Activated T-helper 1 cell treated with anti-CD3 and anti-CD28 coated beads, Interleukin-2, amount 50 U/mL, for 16 hours (primary cell): ENCODE results near the gene ZFAND6.
"Not testable (repeated sequence)": the region's sequence is repeated elsewhere in the genome, so short reads cannot be mapped to it uniquely, and the experiment has no call there.

Experiments used
- DNase-seq, 2 donors: peaks; one replicate each; pipeline ENCODE4 v3.0.0-alpha.2; 2020; ENCODE audit warnings: low read depth in 1 of 2, low spot score in 1 of 2

The ZFAND6 gene

DNA sequence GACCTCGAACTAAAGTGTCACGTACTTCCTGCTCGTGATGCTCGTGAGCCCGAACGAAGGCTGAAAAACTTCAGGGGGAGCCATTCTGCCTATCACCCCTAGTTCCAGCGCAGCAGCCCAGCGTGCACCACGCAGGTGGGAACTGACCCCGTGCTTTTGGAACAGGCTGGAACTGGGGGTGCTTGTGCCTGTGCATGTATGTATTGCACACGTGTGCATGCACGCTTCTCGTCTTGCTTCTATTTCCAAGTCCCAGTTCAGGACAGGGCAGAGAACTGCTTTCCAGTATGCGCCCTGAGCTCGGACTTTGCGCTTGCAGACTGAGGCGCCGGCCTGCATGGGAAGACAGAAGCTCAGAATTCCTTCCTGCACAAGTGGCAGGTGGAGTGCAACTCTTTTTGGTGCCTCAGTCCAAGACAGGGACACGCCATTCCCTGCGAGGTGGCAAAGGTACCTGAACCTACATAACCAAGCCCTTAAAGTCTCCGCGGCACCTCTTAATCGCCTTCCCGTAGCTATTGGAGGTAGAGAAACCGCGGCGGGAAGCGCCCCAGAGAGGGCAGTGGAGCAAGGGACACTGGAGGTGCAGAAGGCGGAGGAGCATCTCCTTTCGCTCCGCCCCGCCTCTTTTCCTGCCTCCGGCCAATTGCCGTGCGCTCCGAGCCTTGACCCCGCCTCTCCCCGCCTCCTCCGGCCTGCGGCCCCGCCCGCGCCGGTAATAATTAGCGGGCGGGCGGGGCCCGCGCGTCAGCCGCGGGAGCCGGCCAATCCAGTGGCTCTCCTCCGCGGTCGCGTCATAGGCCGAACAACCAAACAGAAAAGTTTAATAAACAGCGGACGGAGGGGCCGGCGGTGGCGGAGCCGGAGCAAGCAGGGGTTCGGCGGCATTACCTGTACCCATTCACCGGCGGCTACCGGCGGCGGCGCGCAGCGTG is at the start of gene ZFAND6:
ZFAND6 (plus strand) TSS at position 826 of the 935 bp plus-strand sequence. CDS start 60,669 bp downstream, outside the sequence.
- peak; percentile 88 to 91 for DNase-seq

DNA sequence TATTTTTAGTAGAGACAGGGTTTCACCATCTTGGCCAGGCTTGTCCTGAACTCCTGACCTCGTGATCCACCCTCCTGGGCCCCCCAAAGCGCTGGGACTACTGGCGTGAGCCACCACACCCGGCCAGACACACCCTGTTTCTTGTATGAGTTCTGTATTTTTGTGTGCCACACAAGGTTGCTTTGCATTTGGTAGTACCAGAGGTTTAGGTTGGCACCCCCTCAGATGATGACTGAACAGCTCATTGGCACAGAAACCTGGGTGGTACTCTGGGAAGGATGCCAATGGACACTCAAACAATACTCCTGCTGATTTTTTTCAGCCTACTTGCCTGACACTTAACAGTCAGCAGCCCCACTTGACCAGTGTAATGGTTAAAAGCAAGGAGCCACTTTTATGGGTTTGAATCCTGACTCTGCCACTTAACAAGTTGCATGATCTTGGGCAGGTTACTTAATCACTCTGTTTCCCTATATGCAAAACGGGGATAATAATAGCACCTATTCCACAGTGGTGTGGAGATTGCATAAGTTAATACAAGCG is 49.3 kb upstream of the ZFAND6 start:
- DNase-seq: no peak

DNA sequence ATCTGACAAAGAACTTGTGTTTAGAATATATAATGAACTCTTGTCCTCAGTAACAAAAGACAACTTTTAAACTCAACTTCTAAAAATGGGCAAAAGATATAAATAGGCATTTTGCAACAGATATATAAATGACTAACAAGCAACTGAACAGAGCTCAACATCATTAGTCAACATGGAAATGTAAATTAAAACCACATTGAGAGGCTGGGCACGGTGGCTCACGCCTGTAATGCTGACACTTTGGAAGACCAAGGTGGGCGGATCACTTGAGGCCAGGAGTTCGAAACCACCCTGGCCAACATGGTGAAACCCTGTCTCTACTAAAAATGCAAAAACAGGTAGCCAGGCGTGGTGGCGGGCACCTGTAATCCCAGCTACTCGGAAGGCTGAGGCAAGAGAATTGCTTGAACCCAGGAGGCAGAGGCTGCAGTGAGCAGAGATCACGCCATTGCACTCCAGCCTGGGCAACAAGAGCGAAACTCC is 48.4 kb upstream of the ZFAND6 start:
- not testable (repeated sequence) for DNase-seq

DNA sequence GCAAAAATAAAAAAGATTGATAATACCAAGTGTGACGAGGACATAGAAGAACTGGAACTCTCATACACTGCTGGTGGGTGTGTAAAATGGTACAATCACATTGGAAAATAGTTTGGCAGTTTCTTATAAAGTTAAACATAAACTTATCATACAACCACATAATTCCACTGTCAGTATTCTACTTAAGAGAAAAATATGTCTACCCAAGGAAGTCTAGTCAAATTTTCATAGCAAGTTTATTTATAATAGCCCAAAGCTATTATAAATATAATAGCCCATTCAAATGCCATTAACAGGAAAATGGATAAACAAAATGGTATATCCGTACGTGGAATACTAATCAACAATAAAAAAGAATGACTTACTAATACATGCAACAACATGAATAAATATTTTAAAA is 47.9 kb upstream of the ZFAND6 start:
- DNase-seq: no peak

DNA sequence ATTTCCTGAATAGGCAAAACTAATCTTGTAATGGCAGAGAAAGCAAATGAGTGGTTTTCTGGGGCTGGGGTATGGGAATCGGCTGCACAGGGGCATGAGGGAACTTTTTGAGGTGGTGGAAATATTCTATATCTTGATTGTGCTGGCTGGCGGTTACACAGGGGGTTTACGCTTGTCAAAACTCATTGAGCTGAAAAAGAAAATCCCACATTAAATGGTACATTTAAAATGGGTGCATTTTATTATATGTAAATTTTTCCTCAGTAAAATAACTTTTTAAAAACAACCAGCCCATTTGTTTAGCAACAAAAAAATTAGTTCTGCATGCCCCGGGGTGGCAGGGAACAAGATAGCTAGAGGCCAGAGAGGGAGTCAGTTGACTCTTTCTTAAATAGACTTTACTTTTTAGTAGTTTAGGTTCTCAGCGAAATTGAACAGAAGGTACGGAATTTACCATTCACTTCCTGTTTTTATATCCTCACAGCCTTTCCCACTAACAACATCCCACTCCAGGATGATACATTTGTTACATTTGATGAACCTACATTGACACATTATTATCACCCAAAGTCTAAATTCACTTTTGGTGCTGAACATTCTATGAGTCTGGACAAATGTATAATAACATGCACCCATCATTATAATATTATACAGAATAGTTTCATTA is 47.3 kb upstream of the ZFAND6 start:
- DNase-seq: no peak

DNA sequence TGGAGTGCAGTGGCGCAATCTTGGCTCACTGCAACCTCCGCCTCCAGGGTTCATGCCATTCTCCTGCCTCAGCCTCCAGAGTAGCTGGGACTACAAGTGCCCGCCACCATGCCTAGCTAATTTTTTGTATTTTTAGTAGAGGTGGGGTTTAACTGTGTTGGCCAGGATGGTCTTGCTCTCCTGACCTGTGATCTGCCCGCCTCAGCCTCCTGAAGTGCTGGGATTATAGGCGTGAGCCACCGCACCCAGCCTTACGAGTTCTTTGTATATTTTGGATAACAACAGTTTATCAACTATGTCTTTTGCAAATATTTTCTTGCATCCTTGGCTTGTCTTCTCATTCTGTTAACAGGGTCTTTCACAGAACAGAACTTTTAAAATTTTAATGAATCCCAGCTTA is 45.3 kb upstream of the ZFAND6 start:
- DNase-seq: not testable (repeated sequence)

DNA sequence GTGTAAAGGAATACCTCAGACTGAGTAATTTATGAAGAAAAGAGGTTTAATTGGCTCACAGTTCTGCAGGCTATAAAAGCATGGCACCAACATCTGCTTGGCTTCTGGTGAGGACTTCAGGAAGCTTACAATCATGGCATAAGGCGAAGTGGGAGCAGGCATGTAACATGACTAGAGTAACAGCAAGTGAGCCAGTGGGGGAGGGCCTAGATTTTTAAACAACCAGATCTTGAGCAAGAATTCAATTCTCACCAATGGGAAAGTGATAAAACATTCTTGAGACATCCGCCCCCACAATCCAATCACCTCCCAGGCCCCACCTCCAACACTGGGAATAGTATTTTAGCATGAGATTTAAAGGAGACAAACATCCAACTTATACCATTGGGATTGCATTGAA is 44.3 kb upstream of the ZFAND6 start:
- no peak for DNase-seq

DNA sequence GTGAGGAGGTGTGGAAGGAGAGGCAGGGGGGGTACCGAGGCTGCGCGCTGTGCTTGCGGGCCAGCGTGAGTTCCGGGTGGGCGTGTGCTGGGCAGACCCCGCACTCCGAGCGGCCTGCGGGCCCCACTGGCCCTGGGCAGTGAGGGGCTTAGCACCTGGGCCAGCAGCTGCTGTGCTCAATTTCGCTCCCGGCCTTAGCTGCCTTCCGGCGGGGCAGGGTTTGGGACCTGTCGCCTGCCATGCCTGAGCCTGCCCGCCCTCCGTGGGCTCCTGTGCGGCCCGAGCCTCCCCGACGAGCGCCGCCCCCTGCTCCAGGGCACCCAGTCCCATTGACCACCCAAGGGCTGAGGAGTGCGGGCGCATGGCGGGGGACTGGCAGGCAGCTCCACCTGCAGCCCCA is 43.0 kb upstream of the ZFAND6 start:
- not testable (repeated sequence) for DNase-seq

DNA sequence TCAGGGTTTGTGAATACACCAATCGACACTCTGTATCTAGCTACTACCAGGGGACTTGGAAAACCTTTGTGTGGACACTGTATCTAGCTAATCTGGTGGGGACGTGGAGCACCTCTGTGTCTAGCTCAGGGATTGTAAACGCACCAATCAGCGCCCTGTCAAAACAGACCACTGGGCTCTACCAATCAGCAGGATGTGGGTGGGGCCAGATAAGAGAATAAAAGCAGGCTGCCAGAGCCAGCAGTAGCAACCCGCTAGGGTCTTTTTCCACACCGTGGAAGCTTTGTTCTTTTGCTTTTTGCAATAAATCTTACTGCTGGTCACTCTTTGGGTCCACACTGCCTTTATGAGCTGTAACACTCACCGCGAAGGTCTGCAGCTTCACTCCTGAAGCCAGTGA is 42.3 kb upstream of the ZFAND6 start:
- DNase-seq: not testable (repeated sequence)

DNA sequence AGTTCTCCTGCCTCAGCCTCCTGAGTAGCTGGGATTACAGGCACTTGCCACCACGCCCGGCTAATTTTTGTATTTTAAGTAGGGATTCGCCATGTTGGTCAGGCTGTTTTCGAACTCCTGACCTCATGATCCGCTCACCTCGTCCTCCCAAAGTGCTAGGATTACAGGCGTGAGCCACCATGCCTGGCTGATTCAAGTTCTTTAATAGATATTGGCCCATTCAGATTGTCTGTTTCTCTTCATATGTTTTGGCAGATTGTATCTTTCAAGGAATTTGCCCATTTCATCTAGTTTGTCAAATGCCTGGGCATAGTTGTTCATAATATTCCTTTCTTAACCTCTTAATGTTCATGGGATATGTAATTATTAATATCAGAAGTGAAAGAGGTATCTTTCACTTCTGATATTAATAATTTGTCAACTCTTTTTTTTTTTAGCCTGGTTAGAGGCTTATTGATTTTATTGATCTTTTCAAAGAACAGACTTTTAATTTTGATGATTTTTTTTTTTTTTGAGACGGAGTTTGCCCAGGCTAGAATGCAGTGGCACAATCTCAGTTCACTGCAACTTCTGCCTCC is 40.2 kb upstream of the ZFAND6 start:
- DNase-seq: no peak

DNA sequence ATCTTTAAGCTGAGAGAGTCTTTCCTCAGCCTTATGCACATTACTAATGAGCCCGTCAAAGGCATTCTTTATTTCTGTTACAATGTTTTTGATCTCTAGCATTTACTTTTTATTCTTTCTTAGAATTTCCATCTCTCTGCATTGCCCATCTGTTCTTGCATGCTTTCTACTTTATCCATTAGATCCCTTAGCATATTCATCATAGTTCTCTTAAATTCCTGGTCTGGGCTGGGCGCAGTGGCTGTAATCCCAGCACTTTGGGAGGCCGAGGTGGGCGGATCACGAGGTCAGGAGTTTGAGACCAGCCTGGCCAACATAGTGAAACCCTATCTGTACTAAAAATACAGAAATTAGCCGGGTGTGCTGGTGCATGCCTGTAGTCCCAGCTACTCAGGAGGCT is 39.3 kb upstream of the ZFAND6 start:
- not testable (repeated sequence) for DNase-seq

DNA sequence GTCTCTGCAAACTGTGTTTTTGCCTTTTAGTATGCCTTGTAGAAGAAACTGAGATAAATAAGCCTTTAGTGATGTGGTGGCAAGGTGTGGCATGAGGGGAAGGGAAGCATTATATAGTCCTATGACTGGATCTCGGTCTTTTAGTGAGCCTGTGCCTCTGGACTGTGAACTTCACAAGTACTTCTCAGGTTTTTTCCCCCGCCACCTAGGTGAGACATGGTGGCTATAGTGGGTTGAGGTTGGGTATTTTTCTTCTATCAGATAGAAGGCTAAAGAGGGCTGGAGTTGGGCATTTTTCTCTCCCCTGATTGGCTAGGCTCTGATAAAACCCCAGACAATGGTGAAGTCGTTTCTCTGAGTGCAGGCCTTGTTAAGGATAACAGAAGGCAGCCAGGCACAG is 38.7 kb upstream of the ZFAND6 start:
- no peak for DNase-seq

DNA sequence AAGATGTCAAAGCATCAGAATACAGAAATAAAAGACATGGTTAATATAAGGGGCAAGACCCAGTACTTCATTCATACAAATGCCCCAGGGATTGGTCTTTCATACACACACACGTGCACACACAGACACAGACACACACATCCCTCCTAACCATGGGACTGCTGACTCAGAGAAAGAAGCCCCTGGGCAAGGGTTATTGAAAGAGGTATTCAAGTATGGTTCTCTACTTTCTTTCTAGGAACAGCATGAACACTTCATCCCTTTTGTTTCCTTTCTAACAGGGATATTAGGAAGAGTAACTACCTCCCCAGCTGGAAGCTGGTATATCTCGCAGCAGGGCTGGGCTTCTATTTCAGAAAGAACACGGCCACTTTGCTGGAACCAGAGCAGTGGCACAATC is 33.2 kb upstream of the ZFAND6 start:
- DNase-seq: no peak

DNA sequence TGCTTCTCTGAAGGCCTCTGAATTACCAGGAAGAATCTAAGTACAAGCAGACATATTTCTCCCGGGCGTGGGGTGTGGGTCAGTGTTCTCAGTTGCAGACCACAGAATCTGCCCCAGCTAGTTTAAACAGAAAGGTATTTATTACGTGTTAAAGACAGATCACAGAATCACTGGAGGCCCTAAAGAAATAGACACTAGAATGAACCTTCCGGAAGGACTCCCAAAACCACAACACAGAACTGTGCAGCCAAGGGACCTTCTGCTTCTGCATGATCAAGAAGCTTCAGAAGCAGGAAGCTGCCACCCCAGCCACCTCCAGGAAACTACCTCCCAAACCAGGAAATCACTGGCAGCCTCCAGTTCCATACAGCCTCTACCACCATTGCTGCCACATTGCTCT is 32.7 kb upstream of the ZFAND6 start:
- no peak for DNase-seq

DNA sequence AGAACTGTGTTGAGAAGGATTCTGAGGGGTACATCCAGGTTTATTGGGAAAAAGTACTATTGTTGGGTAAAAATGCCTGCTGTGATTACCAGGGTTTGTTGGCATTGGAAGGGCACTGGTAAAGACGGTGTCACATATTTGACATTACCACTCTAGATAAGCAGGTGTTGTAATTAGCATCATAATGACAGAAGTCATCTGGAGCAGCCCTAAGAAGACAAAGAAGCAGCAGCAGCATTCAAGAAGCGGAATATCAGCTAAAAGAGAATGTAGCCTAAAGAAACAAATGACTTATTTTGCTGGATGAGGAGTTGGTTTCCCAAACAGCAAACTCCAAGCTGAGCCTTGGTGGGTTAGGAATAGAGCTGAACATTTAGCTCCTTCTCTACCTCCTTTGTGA is 30.5 kb upstream of the ZFAND6 start:
- DNase-seq: no peak

DNA sequence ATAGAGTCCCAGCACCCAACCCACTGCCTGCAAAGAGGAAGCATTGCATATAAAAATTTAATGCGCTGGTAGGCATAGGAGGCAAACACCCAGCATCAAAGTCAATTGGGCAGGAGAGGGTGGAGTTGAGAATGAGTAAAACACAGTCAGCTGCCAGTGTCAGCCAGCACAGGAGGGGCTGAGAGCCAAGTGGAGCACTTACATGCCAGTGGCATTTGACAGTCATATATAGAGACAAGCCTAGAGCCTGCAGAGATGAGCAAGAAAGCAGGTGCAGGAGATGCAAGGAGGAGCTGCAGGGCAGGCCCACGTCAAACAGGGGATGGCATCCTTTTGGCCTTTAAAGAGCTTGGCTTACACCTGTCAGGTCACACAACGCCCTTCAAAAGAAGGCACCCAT is 27.6 kb upstream of the ZFAND6 start:
- DNase-seq: no peak

DNA sequence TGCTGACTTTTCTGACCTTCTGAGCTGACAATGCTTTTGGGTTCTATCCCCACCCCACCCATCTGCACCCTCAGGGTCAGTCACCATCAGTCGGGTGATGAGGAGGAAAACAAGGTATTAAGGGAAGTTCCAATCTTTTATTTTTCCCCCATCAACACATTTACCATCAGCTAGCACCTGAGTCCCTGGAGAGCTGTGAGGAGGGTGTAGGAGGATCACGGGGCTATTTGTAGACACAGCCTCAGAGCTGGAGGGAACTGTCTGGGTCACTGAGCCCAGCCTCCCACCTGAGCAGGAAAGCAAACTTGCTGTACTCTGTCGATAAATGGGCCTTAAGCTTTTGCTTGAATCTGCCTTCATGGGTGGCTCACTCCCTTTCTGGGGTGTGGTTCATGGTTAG is 24.8 kb upstream of the ZFAND6 start:
- DNase-seq: no peak

DNA sequence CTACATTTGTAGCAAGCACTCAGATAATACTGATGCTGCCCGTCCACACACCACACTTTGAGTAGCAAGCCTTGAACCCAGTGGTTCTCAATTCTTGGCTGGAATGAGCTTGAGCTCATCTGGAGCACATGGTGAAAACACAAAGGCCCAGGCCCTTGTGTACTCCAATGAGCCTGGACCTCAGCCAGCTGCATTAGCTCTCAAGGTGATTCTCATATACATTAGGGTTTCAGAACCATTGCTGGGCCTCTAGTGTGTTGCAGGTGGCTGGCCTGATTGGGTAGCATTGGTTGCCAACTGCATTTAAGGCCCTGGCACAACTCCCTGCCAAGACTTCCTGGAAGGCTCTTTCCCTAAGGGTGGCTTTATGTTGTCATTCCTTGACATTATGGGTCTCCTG is 23.4 kb upstream of the ZFAND6 start:
- no peak for DNase-seq

DNA sequence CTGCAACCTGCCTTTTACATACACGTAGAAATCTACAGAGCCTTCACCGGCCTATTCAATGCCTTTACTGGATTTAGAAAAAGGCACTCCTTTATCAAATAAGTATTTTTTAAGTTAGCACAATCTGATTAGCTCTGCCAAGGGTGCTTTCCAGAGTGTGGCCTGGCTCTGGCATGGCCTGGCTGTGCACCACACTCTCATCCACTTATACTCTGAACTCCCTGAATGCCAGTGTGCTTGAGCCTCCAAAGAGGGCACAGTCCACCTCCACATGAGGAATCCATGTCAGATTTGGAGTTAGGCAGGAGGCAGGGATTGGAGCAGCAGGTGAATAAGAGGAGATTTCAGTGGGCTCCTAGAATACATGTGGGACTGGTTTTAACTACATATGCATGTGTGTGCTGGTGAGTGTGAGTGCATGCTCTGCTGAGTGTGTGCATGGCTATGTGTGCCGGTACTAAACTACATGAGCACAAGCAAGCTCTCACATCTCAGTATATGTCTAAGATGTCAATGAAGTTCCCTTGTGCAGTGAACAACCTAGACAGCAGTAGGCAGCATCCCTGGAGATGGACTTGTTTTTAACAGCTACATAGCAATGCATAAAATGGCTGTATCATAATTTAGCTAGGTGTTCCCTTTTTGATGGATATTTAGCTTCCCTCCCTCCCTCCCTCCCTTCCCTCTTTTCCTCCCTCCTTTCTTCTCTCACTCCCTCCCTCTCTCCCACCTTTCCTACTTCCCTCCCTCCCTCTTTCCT is 17.8 kb upstream of the ZFAND6 start:
- DNase-seq: no peak

DNA sequence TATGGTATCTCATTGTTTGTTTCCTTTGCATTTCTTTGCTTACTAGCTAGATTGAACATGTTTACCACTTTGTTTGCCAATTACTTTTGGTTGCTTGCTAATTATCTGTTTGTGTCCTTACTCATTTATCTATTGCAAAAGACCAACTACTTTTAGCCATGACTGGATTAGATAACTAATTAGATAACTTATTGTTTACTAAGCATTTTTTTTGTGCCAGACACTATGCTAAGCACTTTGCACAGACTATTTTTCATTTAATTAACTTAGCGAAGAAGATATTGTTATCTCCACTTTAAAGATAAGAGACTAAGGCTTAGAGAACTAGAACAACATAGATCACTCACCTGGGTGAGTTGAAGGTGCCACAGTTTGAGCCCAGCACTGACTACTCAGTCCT is 16.9 kb upstream of the ZFAND6 start:
- no peak for DNase-seq

DNA sequence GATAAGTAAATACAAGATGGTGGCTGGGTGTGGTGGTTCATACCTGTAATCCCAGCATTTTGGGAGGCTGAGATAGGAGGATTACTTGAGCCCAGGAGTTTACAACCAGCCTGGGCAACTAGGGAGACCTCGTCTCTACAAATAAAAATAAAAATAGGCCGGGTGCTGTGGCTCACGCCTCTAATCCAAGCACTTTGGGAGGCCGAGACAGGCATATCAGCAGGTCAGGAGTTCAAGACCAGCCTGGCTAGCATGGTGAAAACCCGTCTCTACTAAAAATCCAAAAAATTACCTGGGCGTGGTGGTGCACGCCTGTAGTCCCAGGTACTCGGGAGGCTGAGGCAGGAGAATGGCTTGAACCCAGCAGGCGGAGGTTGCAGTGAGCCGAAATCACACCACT is 14.3 kb upstream of the ZFAND6 start:
- not testable (repeated sequence) for DNase-seq
